ENCODE measurements around the gene B4GAT1.
"Not testable (repeated sequence)": the region's sequence is repeated elsewhere in the genome, so short reads cannot be mapped to it uniquely, and the experiment has no call there.

B4GAT1 gene

DNA sequence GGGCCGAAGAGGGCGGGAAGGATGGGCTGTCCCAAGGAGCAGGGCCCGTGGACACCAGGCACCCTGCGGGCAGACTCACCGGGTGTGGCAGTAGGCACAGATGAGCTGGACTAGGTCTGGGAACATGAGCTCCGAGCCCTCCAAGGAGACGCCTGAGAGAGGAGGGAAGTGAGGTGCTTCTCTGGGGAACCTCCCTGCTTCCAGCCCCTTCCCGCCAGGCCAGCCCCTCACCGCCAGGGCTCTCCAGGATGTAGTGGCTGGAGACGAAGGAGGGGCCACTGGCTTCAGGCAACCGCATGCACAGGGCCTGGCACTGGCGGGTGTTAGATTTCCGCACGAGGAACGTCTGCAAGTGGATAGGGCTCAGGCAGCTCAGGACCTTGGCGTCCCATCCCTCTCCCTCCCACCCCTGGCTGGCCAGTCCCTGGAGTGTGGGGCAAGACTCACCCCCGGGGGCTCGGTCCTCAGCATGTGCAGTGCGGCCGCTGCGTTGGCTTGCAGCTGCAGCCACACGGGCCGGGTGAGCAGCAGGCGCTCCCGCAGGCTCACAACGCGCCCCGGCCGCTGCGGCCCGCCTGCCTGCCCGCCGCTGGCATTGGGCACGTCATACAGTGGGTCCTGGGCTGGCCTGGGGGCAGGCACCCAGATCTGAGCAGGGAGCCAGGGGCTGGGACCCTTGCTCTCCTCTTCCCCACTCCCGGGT lies 11.7 kb downstream of the B4GAT1 start:
- no peak for DNase-seq

DNA sequence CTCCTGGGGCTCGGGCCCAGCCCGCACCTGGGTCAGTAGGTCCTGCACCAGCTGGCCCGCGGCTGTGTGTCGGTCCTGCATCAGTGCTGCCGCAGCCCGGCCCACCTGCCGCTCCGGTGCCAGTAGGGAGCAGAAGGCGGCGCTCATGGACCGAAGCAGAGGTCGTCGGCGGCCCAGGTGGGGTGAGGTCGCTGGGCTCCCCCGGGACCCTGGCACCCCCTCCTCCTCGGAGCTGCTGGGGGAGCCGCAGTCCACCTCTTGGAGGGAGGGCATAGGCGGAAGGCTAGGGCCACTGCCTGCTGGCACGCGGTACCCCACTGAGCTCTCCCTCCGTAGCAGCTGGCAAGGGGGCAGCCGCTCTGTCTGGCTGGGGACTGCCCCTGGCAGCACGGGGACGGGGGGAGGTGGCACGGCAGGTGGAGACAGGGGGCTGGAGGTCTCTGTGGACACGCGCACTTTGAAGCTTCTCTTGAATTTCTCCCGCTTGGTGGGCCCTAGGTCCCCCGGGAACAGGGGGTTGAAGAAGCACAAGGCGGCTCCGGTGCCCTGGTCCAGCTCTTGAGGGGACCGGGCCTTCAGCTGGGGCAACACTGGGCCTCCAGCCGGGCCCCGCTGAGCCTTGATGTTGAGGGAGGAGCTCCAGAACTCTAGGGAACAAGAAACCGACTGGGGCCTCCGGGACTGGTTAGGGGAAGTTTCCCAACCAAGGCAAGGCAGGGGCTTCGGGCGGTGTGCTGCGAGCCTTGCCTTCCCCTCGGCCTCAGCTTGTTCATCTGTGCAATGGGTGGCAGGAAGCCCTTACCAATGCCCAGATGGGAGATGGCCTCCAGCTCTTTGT lies 12.6 kb downstream of the B4GAT1 start:
- no peak for DNase-seq

DNA sequence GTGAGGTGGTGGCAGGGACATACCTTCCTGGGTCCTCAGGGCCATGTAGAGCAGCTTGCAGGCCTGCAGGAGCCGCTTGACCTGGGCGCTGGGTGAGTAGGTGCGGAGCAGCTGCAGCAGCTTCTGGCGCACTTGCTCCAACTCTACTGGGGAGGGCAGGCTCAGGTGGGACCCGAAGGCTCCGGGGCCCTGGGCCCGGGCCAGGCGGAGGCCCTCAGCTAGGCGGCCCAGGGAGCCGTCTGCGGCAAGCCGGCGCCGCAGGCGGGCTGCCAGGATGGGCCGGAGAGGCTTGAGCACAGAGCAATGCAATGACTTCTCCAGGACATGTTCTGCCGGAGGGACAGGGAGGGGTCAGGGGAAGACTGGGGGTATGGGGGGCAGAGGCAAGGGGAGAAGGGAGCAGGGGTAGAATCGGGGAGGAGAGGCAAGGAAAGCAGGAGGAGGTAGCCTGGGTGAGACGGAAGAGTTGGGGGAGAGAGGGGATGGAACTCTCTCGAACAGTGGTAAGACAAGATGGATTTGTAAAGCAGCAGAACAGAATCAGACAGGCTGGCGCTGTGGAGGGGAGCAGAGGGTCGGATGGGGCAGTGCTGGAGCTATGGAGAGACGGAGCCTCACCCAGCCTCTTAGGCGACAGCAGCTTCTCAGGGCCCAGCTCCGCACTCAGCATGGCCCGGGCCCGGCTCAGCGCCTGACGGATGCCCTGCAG lies 13.4 kb downstream of the B4GAT1 start:
- no peak for DNase-seq

- no peak for DNase-seq
These were observed 14.1 kb downstream of the B4GAT1 start for GRCh38 chr11:66333220-66333877.

DNA sequence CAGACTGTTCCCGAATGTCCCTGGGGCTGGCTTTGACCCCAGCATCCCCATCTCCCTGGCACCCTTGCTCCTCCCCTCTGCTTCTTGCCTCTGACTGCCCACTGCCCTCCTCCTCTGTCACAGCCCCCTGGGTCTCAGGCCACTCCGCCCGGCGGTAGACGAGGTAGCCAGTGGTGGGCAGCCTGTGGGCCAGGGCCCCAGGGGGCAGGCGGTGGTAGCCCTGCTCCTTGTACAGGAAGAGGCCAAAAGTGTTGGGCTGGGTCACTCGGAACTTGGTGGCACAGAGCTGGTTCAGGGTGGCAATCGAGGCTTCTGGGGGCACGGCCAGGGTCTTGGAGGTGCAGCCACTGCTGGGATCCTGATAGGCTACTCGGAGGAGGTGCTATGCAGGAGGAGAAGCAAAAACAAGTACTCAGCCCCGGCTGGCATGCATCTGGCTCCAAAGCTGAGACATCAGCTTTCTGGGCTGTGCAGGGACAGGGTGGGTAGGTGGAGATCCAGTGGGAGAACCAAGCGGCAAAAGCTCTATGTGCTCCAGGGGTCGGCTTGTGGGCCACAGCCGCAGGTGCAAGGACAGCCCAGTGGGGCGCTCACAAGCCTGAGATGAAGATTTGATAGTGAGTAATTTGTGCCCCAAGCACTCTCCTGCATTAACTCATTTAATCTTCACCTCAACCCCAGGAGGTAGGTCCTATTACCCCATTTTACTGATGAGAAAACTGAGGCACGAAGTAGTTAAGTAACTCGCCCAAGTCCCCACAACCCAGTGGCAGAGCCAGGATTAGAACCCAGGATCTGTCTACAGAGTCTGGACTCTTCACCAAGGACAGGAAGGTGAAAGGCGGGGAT lies 14.8 kb downstream of the B4GAT1 start:
- DNase-seq = no peak

GRCh38 chr11:66331542-66332370 lies 15.7 kb downstream of the B4GAT1 start:
- no peak for DNase-seq

DNA sequence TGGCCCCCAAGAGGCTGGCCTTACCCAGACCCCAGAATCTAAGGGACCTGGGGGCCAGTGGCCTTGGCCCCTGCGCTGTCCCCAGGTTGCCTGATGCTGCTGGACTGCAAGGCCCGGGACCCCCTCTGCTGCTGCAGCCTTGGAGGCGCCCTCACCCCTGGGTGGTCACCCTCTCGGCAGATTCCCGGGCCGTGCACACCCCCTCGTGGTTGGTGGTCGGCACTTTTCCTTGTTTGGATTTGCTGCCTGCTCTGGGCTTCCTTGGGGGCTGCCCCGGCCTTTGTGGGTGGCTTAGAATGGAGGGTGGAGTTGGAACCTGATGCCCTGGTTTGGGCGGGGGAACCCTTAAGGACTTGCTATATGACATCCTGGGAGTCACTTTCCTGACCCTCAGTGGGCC lies 16.5 kb downstream of the B4GAT1 start:
- no peak for DNase-seq

- no peak for DNase-seq
These were observed 18.2 kb downstream of the B4GAT1 start for GRCh38 chr11:66329165-66329673.

DNA sequence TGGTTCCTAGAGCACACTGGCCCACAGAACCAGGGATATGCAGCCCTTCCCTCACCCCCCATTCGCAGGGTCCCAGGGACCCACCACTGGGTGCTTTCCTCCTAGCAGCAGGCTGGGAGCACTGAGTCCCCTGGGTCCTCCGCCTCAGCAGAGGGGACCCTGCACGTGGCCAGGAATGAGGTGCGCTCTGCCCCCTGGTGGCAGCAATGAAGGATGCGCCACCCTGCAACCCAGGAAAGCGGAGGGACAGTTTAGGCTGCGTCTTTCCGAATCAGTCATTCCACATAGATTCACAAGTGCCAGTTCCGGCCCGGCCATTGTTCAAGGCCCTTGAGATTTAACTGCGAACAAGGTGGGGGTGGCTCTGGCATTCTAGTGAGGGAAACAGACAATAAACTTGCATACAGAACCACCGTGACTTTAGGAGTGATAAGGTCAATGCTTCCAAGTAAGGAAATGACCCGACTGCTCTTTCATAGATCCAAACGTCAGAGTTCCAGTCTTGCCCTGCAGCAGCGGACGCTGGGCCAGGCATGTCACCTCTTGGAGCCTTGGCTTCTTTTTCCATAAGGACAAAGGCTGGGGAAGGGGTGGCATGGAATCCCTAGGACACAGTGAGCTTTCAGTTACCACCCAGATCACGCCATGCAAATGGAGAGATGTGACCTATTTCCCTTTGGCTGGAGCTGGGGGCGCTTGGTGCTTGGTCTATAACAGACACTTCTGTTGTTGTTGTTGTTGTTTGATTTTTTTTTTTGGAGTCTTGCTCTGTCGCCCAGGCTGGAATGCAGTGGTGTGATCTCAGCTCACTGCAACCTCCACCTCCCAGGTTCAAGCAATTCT lies 18.9 kb downstream of the B4GAT1 start:
- peak; percentile 82 for DNase-seq

- no peak for DNase-seq
These were observed 19.5 kb downstream of the B4GAT1 start for GRCh38 chr11:66328031-66328301.

DNA sequence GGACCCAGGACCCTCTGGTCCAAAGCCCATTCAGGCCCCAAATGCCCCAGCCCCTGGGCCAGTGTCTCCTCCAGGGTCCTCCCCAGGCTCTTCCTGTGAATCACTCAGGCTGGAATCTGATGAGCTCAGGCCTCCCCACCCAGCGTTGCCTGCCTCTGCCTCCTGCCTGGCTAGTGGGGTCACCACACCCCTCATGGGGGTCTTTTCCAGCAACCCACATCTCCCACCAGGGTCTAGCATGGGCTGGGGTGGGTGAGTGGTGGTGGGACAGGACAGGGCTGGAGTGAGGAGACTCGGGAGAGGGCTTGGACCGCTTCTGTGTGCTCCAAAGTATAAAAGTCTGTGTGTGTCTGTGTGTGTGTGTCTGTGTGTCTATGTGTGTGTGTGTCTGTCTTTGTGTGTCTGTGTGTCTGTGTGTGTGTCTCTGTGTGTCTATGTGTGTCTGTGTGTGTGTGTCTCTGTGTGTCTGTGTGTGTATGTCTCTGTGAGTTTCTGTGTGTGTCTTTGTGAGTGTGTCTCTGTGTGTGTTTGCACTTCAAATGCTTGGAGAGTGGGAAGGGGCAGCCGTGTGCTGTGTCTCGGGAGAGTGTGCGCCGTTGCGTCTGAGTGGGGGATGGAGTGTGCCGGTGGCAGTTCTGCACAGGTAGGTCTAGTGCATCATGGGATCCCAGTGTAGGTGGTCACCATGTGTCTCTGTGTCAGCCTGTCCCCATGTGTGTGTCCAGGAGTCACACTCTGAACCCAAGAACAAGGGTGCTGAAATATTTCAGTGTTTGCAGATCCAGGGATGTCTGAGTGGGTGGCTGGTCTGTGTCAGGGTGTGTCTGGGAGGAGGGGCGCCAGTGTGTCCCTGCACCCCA lies 20.0 kb downstream of the B4GAT1 start:
- DNase-seq = no peak

DNA sequence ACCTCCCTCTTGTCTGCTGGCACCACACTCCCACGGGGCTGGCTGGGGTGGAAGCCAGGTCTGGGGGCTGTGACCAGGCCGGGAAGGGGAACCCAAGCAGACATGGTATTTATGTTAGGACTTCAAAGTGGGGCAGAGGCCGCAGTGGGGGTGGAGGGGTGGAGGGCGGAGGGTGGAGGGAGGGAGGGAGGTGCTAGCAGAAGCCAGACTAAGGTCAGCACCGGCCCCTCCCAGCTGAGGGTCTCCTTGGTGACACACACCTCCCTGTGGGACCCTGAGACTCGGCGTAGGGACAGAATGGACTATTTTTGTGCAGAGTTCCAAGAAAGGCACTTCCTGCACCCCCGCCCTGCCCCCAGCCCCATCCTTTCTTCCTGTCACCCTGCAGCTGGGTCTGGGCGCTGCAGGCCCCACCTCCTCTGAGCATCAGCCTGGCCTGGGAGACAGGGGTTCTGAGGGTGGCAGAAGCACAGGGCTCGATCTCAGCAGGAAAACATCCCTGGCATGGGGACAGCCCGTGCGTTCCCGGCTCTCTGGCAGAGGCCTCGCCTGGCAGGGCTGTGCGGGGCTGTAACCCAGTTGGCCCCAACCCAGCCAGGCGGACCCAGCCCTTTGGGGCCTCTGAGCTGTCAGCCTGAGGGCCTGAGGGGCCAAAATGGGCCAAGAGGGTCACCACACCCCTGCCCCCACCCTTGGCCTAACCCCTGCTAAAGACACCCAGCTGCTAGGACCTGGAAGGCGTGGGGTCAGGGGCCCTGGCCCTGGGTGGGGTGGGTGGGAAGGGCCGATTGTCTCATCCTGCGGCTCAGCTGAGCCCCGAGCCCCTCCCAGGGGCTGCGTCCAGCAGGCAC lies 20.9 kb downstream of the B4GAT1 start:
- DNase-seq = peak; percentile 23

GRCh38 chr11:66325263-66325671 lies 22.2 kb downstream of the B4GAT1 start:
- no peak for DNase-seq

DNA sequence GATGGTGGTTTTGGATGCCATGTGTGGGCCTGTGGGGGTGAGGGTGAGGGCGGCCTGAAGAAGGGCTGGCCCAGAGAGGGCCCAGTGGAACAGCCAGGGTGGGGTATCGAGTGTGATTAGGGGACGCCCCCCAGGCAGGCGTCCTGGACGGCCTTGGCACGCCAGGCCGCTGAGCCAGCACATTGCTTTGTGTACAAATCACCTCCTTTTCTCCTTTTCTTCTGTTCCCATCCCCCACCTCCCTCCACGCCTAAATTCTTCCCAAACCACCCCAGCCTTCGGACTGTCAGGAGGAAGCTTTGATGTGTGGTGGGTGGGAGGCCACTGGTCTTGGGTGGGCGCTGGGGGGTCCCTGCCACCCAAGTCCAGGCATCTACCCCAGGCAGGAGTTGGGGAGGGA lies 22.8 kb downstream of the B4GAT1 start:
- no peak for DNase-seq

- DNase-seq = no peak
These were observed 23.7 kb downstream of the B4GAT1 start for GRCh38 chr11:66323684-66324083.

DNA sequence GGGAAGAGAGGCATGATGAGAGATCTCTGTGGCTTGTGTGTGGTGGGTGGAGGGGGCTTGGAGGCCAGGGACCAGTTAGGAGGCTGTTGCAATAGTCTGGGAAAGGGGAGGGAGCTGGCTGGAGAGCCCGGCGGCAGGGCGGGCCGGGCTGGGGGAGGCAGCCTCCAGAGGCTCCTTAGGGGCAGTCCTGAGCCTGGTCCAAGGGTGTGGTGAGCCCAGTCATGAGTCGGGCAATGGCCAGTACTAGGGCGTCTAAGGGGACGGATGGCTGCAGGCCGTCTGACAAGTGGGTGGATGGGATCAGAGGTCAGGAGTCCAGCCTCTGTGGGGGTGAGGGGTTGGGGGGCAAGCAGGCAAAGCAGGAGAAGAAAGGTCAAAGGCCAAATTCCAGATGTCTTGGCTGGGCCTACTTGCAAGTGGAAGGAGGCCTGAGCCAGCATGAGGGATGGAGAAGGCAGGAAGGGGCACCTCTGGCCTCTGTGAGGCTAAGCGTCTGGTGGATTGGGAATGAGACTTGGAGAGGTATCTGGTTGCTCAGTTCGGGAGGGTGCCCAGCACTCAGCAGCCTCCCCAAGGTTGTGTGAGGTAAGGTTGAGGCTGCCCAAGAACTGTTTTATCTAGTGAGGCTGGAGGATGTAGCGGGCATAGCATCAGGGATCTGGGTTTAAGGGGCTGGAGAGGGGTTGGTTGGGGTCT lies 24.5 kb downstream of the B4GAT1 start:
- DNase-seq = no peak

- no peak for DNase-seq
These were observed 25.8 kb downstream of the B4GAT1 start for GRCh38 chr11:66321606-66322005.

- not testable (repeated sequence) for DNase-seq
These were observed 26.7 kb downstream of the B4GAT1 start for GRCh38 chr11:66320748-66321147.
